ENCODE results near the gene GPR42.

DNA sequence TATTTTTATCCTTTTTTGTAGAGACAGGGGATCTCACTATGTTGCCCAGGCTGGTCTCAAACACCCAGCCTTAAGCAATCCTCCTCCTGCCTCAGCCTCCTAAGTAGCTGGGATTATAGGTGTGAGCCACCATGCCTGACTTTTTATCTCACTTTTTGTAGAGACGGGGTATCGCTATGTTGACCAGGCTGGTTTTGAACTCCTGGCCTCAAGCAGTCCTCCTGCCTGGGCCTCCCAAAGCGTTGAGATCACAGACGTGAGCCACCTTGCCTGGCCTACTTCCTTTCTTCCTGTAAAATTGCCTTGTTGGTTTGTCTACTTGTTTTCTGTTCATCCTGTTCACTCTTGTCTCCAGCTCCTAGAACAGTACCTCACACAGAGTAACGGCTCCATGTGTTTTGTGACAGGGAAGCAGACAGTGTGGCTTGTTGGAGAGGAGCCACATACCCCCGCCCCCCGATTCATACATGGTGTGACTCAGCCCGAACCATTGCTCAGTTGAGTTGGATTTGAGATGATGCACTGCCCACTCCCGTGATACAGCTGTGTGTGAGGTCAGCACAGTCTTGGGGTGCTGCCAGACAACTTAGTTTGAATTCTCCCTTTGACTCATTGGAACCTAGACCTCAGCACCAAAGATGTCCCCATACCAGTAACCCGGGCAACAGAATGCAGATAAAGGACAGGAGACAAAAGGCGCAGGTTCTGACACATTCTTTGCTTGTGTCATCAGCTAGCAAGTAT lies 34.2 kb downstream of the GPR42 start:
- TF ChIP-seq, protein P1, sequence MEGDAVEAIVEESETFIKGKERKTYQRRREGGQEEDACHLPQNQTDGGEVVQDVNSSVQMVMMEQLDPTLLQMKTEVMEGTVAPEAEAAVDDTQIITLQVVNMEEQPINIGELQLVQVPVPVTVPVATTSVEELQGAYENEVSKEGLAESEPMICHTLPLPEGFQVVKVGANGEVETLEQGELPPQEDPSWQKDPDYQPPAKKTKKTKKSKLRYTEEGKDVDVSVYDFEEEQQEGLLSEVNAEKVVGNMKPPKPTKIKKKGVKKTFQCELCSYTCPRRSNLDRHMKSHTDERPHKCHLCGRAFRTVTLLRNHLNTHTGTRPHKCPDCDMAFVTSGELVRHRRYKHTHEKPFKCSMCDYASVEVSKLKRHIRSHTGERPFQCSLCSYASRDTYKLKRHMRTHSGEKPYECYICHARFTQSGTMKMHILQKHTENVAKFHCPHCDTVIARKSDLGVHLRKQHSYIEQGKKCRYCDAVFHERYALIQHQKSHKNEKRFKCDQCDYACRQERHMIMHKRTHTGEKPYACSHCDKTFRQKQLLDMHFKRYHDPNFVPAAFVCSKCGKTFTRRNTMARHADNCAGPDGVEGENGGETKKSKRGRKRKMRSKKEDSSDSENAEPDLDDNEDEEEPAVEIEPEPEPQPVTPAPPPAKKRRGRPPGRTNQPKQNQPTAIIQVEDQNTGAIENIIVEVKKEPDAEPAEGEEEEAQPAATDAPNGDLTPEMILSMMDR (IDR thresholded peaks at IDR 0.05) = no peak
- TF ChIP-seq REST (IDR thresholded peaks at IDR 0.05) (no peak), ESRRA (IDR thresholded peaks at IDR 0.05; ENCODE audit: borderline replicate concordance, low read length) (no peak), PHF8 (IDR thresholded peaks at IDR 0.05; ENCODE audit: borderline replicate concordance, low read depth) (no peak), MAZ (IDR thresholded peaks at IDR 0.05; ENCODE audit: borderline replicate concordance, low read depth, low read length) (no peak), RCOR1 (IDR thresholded peaks at IDR 0.05; ENCODE audit: low read depth, low read length) (no peak), POLR2A (IDR thresholded peaks at IDR 0.05; ENCODE audit: low read length) (no peak), PBX3 (IDR thresholded peaks at IDR 0.05) (no peak), RAD21 (conservative IDR thresholded peaks at IDR 0.05 in 1 of 2, IDR thresholded peaks at IDR 0.05 in 1 of 2) (no peak)
